HepG2 (cell line): Measurements from ENCODE around the gene AHCY. TPM values are rescaled to one million over a fixed set of nuclear protein-coding genes. Genes with fewer than 3 reads are reported as not detected.

Experiments
- ATF6 ChIP-seq: sonication (generic); formaldehyde crosslinking; conservative IDR thresholded peaks from 2 replicates; pipeline ENCODE4 v1.4.0; 2020; ENCODE audit warnings: missing genetic modification reagents
- ATF7-NPFF ChIP-seq: sonication (generic); formaldehyde crosslinking; IDR thresholded peaks from 2 replicates; pipeline ENCODE4 v1.8.1; 2023; ENCODE audit warnings: mild to moderate bottlenecking, low read depth, missing genetic modification reagents, moderate library complexity
- HDAC6 ChIP-seq: fragments of 200-600 bp; sonication (generic); IDR thresholded peaks from 2 replicates; pipeline ENCODE4 v1.7.0; 2017; ENCODE audit warnings: mild to moderate bottlenecking, antibody characterized with exemption, low read length, low read depth
- HNRNPL ChIP-seq: fragments of 200-400 bp; formaldehyde crosslinking; IDR thresholded peaks from 2 replicates; pipeline ENCODE4 v1.6.1; 2017; ENCODE audit warnings: mild to moderate bottlenecking, low read depth, low read length
- HNRNPUL1 ChIP-seq: fragments of 200-400 bp; formaldehyde crosslinking; IDR thresholded peaks from 2 replicates; pipeline ENCODE4 v1.6.1; 2017; ENCODE audit warnings: low read depth, mild to moderate bottlenecking, low read length, moderate library complexity
- KDM4B ChIP-seq: sonication (generic); formaldehyde crosslinking; IDR thresholded peaks from 2 replicates; pipeline ENCODE4 v1.4.0; 2020; ENCODE audit warnings: missing genetic modification reagents
- MIXL1 ChIP-seq: IDR thresholded peaks from 2 replicates; pipeline ENCODE4 v1.6.1; 2016
- MLXIP ChIP-seq: sonication (generic); formaldehyde crosslinking; IDR thresholded peaks from 2 replicates; pipeline ENCODE4 v1.9.0; 2021; ENCODE audit warnings: missing genetic modification reagents, borderline replicate concordance
- NFATC3 ChIP-seq: sonication (generic); formaldehyde crosslinking; IDR thresholded peaks from 2 replicates; pipeline ENCODE4 v1.5.1; 2020; ENCODE audit warnings: mild to moderate bottlenecking, missing genetic modification reagents
- POGZ ChIP-seq: sonication (generic); formaldehyde crosslinking; IDR thresholded peaks from 2 replicates; pipeline ENCODE4 v1.4.0; 2020; ENCODE audit warnings: mild to moderate bottlenecking, missing genetic modification reagents
- PTBP1 ChIP-seq: fragments of 200-400 bp; formaldehyde crosslinking; IDR thresholded peaks from 2 replicates; pipeline ENCODE4 v1.6.1; 2018; ENCODE audit warnings: low read length, low read depth; ENCODE audit not compliant: poor library complexity, severe bottlenecking
- RXRA ChIP-seq: sonication (generic); formaldehyde crosslinking; IDR thresholded peaks from 2 replicates; pipeline ENCODE4 v1.5.1; 2020; ENCODE audit warnings: missing genetic modification reagents
- TGIF2 ChIP-seq: IDR thresholded peaks from 2 replicates; pipeline ENCODE4 v1.6.1; 2016; ENCODE audit warnings: control low read depth, missing compliant biosample characterization
- ZBTB40 ChIP-seq, 2 experiments: fragments of 450-650 bp in 1 of 2; sonication (generic) in 1 of 2; formaldehyde crosslinking in 1 of 2; IDR thresholded peaks; 2 replicates each; pipeline versions ENCODE4 v1.6.1 to v1.8.0; 2016 to 2022; ENCODE audit warnings: antibody characterized with exemption in 1 of 2, mild to moderate bottlenecking in 1 of 2, missing genetic modification reagents in 1 of 2
- ZNF3 ChIP-seq: IDR thresholded peaks from 2 replicates; pipeline ENCODE4 v1.7.0; 2017; ENCODE audit warnings: inconsistent platforms
- ZNF678 ChIP-seq: sonication (generic); formaldehyde crosslinking; IDR thresholded peaks from 2 replicates; pipeline ENCODE4 v1.4.0; 2020; ENCODE audit warnings: mild to moderate bottlenecking, missing genetic modification reagents
- polyA plus RNA-seq, 8 experiments: library from polyadenylated mRNA; depleted of rRNA in 3 of 8; stranded (reverse) in 7 of 8; unstranded in 1 of 8; fragments of >200 nt; fragmentation: Illumina TruSeq in 4 of 8; extraction: Trizol in 4 of 8; gene quantifications; 2 replicates each; pipeline versions ENCODE4 v1.2.1 to v1.2.3, GENCODE V29; 2011 to 2016; ENCODE audit warnings: low read depth in 4 of 8, missing spikeins in 1 of 8, mixed read lengths in 1 of 8; ENCODE audit not compliant: insufficient read depth in 1 of 8
- total RNA-seq, 5 experiments: library from RNA; depleted of rRNA; stranded (reverse); fragments of >200 nt; fragmentation: Illumina TruSeq; extraction: Trizol; gene quantifications; 2 replicates each; pipeline ENCODE4 v1.2.3, GENCODE V29; 2016; ENCODE audit warnings: low read depth in 1 of 5

AHCY gene
- total and polyA plus RNA-seq, 2 of the 13 experiments (the other 11 are each of a cell fraction or from before 2014, with no cell fraction given) = 407 to 419 TPM

GRCh38 chr20:34334654-34335407 is 31.7 kb upstream of the AHCY start (continued):
- no peak for TF ChIP-seq ZBTB40 (IDR thresholded peaks at IDR 0.05)
- TF ChIP-seq ZBTB40 (CRISPR knock-in tag; IDR thresholded peaks at IDR 0.05) = no peak; the same call in 1 of the 2 replicates
- TF ChIP-seq MLXIP (CRISPR knock-in tag) = no peak
- TF ChIP-seq ZNF678 (CRISPR knock-in tag) = no peak
- TF ChIP-seq HNRNPUL1 = no peak
- peak; percentile 85 for TF ChIP-seq HNRNPL
- no peak for TF ChIP-seq ATF6 (CRISPR knock-in tag)
- no peak for TF ChIP-seq PTBP1
- TF ChIP-seq RXRA (CRISPR knock-in tag) = peak; percentile 73; the same call in 1 of the 2 replicates
- TF ChIP-seq MIXL1 = no peak
- no peak for TF ChIP-seq NFATC3 (CRISPR knock-in tag)
- TF ChIP-seq TGIF2 (CRISPR knock-in tag) = no peak
- no peak for TF ChIP-seq ATF7-NPFF (CRISPR knock-in tag)
- TF ChIP-seq KDM4B (CRISPR knock-in tag) = no peak
- TF ChIP-seq ZNF3 = no peak
- TF ChIP-seq POGZ (CRISPR knock-in tag) = 0 out of 2 replicates have a peak, but pooled peaks have one; percentile 12
- no peak for TF ChIP-seq HDAC6
